ENCODE measurements around the gene FGGY.

Gene FGGY

DNA sequence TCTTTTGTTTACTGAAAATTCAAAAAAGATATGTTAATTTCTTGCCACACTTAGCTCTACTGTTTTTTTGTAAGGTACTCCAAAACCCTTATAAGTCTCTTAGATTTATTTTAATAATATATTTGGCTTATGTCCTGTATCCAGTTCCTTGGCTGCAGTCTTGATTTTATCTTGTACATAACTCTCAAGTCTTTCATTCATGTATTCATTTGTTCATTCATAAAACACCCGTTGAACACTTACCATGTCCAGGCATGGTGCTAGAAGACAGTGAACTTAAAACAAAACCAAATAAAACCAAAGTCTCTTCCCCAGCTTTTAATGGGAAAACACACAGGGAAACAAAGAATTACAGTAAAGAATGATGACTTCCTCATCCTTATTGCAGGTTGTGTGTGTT is 215.8 kb downstream of the FGGY start:
- Histone ChIP-seq H3K9ac (ENCODE audit: insufficient read length, low read depth) (no peak overlapping the region), H3K27me3 (ENCODE audit: insufficient read depth, insufficient read length) (no peaks in the 10 kb centered on the region), H3K4me1 (ENCODE audit: insufficient read depth, insufficient read length) (no peaks in the 10 kb centered on the region), H3K36me3 (ENCODE audit: insufficient read depth, insufficient read length, low read length) (no peaks in the 10 kb centered on the region), H3K4me3 (ENCODE audit: insufficient read length, low read depth) (no peak overlapping the region), H3K9me3 (ENCODE audit: insufficient read depth, low read length) (no peaks in the 10 kb centered on the region)
- no peak for DNase-seq (ENCODE audit: low read depth, low spot score)
- TF ChIP-seq SUZ12 (IDR thresholded peaks at IDR 0.05; ENCODE audit: extremely low read depth, insufficient read depth, insufficient read length) (no peak), ZNF274 (IDR thresholded peaks at IDR 0.05; ENCODE audit: low read depth, low read length) (no peak), YY1 (IDR thresholded peaks at IDR 0.05; ENCODE audit: insufficient read depth, insufficient read length) (no peak)

DNA sequence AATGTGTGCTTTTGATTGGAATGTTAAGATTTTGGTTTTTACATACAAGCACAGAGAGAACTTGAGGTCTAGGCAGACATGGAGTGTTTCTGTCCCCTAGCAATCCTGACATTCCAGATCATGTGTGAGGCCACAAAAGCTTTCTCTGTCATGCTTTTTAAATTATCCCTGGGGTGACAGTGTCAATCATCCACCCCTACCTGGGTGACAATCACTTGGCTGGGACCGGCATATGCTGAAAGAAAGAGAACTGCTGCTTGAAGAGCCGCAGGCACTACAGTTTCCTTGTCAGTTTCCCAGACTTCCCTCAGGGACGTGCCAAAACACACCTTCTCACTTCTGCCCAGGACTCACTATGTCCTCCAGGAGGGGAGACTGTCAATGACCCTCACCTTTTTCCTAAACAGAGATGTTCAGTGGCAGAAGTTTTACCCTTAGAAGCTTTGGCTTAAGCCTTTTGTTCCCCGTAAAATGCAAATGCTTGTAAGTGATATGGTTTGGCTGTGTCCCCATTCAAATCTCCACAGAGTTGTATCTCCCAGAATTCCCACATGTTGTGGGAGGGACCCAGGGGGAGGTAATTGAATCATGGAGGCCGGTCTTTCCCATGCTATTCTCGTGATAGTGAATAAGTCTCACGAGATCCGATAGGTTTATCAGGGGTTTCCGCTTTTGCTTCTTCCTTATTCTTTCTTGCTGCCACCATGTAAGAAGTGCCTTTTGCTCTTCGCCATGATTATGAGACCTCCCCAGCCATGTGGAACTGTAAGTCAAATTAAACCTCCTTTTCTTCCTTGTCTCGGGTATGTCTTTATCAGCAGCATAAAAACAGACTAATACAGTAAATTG is 217.4 kb downstream of the FGGY start:
- Histone ChIP-seq H3K27me3 (ENCODE audit: insufficient read depth, insufficient read length) (no peaks in the 10 kb centered on the region), H3K4me3 (ENCODE audit: insufficient read length, low read depth) (no peak overlapping the region), H3K9me3 (ENCODE audit: insufficient read depth, low read length) (no peaks in the 10 kb centered on the region), H3K4me1 (ENCODE audit: insufficient read depth, insufficient read length) (no peaks in the 10 kb centered on the region), H3K36me3 (ENCODE audit: insufficient read depth, insufficient read length, low read length) (no peaks in the 10 kb centered on the region), H3K9ac (ENCODE audit: insufficient read length, low read depth) (no peak overlapping the region)
- TF ChIP-seq YY1 (IDR thresholded peaks at IDR 0.05; ENCODE audit: insufficient read depth, insufficient read length), result no peak
- no peak for TF ChIP-seq SUZ12 (IDR thresholded peaks at IDR 0.05; ENCODE audit: extremely low read depth, insufficient read depth, insufficient read length)
- no peak for TF ChIP-seq ZNF274 (IDR thresholded peaks at IDR 0.05; ENCODE audit: low read depth, low read length)
- no peak for DNase-seq (ENCODE audit: low read depth, low spot score)

DNA sequence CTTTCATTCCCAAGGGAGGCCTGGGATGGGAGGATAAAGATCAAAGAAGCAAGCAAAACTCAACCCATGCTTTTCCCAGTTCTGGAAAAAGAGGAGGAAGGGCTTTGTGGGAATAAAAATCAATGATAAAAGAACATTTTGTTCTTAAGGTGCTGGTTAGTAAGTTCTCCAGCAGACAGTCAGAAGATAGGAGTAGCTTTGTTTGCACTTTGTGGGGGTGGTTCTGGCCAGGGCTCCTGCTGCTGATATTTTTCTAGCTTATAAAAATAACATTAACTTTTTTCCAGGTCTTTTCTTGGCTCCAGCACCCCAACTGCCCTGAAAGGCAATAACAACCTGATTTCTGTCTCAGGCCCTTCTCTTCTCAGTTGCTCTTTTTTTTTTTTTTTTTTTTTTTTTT is 220.0 kb downstream of the FGGY start:
- no peaks in the 10 kb centered on the region for H3K9me3 ChIP-seq (ENCODE audit: insufficient read depth, low read length)
- no peaks in the 10 kb centered on the region for H3K4me1 ChIP-seq (ENCODE audit: insufficient read depth, insufficient read length)
- no peak overlapping the region for H3K9ac ChIP-seq (ENCODE audit: insufficient read length, low read depth)
- H3K4me3 ChIP-seq (ENCODE audit: insufficient read length, low read depth), result no peak overlapping the region
- DNase-seq (ENCODE audit: low read depth, low spot score), result no peak
- no peaks in the 10 kb centered on the region for H3K36me3 ChIP-seq (ENCODE audit: insufficient read depth, insufficient read length, low read length)
- TF ChIP-seq SUZ12 (IDR thresholded peaks at IDR 0.05; ENCODE audit: extremely low read depth, insufficient read depth, insufficient read length), result no peak
- no peak for TF ChIP-seq ZNF274 (IDR thresholded peaks at IDR 0.05; ENCODE audit: low read depth, low read length)
- no peak for TF ChIP-seq YY1 (IDR thresholded peaks at IDR 0.05; ENCODE audit: insufficient read depth, insufficient read length)
- no peaks in the 10 kb centered on the region for H3K27me3 ChIP-seq (ENCODE audit: insufficient read depth, insufficient read length)

DNA sequence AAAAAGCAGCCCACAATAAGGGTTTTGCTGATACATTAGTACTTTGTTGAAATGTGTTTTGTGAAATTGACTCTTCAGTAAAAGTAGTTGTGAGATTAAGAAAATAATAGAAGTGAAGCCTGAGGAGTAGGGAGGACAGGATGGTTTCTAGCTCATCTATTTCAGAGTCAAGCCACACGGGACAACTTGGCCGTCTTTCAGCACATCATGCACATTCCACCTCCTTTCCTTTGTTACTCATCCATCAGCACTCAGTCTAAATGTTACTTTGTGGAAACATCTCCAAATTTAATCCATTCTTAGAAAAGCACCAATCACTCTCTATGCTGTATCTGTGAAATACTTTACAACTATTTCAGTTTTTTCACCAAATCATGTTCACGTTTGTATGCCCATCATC is 223.3 kb downstream of the FGGY start:
- no peaks in the 10 kb centered on the region for H3K27me3 ChIP-seq (ENCODE audit: insufficient read depth, insufficient read length)
- DNase-seq (ENCODE audit: low read depth, low spot score), result no peak
- H3K4me1 ChIP-seq (ENCODE audit: insufficient read depth, insufficient read length), result no peaks in the 10 kb centered on the region
- TF ChIP-seq YY1 (IDR thresholded peaks at IDR 0.05; ENCODE audit: insufficient read depth, insufficient read length) (no peak), SUZ12 (IDR thresholded peaks at IDR 0.05; ENCODE audit: extremely low read depth, insufficient read depth, insufficient read length) (no peak), ZNF274 (IDR thresholded peaks at IDR 0.05; ENCODE audit: low read depth, low read length) (no peak)
- no peaks in the 10 kb centered on the region for H3K36me3 ChIP-seq (ENCODE audit: insufficient read depth, insufficient read length, low read length)
- H3K4me3 ChIP-seq (ENCODE audit: insufficient read length, low read depth), result no peak overlapping the region
- H3K9ac ChIP-seq (ENCODE audit: insufficient read length, low read depth), result no peak overlapping the region
- no peaks in the 10 kb centered on the region for H3K9me3 ChIP-seq (ENCODE audit: insufficient read depth, low read length)

DNA sequence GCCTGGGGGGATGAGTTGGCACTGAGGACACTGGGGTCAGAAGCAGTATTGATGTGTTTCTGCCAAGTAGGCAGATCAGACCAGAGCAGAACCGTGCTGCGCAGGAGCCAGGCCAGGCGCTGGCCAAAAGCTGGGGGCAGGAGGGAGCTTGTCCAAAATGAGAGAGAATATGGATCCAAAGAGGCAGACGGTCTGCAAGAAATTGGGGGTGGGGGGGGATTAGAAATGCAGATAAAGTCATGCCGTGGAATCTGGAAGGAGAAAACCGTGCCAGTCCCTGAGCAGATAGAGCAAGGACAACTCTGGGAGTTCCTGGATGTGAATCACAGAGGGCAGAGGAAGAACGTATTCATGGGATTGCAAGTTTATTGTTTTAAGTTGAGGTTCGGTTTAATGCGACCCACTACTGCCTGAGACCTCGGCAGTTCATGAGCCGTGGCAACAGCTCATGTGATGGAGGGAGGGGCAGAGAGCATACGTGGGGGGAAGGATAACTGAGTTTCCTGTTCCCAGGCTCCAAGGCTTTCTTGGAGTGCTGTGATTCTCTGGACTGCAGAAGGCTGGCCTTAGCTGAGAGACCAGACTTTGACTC is 224.0 kb downstream of the FGGY start:
- H3K27me3 ChIP-seq (ENCODE audit: insufficient read depth, insufficient read length), result no peaks in the 10 kb centered on the region
- H3K4me1 ChIP-seq (ENCODE audit: insufficient read depth, insufficient read length), result no peaks in the 10 kb centered on the region
- no peak overlapping the region for H3K9ac ChIP-seq (ENCODE audit: insufficient read length, low read depth)
- no peaks in the 10 kb centered on the region for H3K9me3 ChIP-seq (ENCODE audit: insufficient read depth, low read length)
- no peak for TF ChIP-seq ZNF274 (IDR thresholded peaks at IDR 0.05; ENCODE audit: low read depth, low read length)
- TF ChIP-seq YY1 (IDR thresholded peaks at IDR 0.05; ENCODE audit: insufficient read depth, insufficient read length), result no peak
- TF ChIP-seq SUZ12 (IDR thresholded peaks at IDR 0.05; ENCODE audit: extremely low read depth, insufficient read depth, insufficient read length), result no peak
- H3K4me3 ChIP-seq (ENCODE audit: insufficient read length, low read depth), result no peak overlapping the region
- H3K36me3 ChIP-seq (ENCODE audit: insufficient read depth, insufficient read length, low read length), result no peaks in the 10 kb centered on the region
- DNase-seq (ENCODE audit: low read depth, low spot score), result no peak

DNA sequence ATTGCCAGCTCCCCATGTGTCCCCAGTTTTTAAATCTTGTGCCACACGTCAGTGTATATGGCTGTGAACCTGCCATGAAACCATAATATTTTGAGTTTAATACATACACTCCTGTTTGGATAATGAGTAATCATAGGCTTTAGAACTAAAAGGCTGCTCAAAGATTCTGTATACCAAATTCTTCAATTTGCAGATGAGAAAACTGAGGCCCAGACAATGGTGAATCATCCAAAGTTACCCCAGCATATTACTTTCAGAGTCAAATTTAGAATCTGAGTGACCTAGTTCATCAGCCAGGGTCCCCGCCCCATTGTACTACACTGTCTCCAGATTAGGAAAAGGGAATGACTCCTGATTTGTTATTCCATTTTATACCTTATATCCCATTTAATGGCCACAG is 224.6 kb downstream of the FGGY start:
- DNase-seq (ENCODE audit: low read depth, low spot score), result no peak
- H3K36me3 ChIP-seq (ENCODE audit: insufficient read depth, insufficient read length, low read length), result no peaks in the 10 kb centered on the region
- TF ChIP-seq ZNF274 (IDR thresholded peaks at IDR 0.05; ENCODE audit: low read depth, low read length) (no peak), YY1 (IDR thresholded peaks at IDR 0.05; ENCODE audit: insufficient read depth, insufficient read length) (no peak), SUZ12 (IDR thresholded peaks at IDR 0.05; ENCODE audit: extremely low read depth, insufficient read depth, insufficient read length) (no peak)
- no peaks in the 10 kb centered on the region for H3K4me1 ChIP-seq (ENCODE audit: insufficient read depth, insufficient read length)
- H3K9me3 ChIP-seq (ENCODE audit: insufficient read depth, low read length), result no peaks in the 10 kb centered on the region
- H3K9ac ChIP-seq (ENCODE audit: insufficient read length, low read depth), result no peak overlapping the region
- H3K27me3 ChIP-seq (ENCODE audit: insufficient read depth, insufficient read length), result no peaks in the 10 kb centered on the region
- H3K4me3 ChIP-seq (ENCODE audit: insufficient read length, low read depth), result no peak overlapping the region

DNA sequence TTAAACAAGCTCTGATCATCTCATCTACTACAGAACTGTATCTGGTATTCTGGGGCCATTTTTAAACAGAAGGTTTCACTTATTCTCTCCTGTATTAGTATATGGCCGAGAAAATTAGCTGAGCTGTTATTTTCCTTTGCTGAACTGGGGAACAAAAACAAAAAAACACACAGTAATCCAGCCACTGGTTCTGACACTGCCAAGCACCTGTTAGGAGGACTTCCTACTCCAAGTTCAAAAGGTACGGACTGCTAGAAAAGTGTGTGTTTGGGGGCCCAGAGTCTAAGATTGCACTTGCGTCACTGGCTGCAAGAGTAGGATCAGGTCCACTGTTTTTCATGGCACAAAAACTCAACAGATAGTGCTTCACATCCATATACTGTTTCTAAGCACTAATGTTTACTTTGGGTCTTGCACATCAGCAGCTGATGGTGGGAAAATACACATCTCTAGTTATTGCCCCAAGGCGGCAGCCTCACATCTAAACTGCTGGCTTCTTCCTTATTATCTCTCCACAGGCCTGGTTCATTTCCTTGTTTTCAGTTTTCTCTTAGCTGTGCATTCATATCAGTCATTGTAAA is 226.1 kb downstream of the FGGY start:
- Histone ChIP-seq H3K4me3 (ENCODE audit: insufficient read length, low read depth) (no peak overlapping the region), H3K36me3 (ENCODE audit: insufficient read depth, insufficient read length, low read length) (no peaks in the 10 kb centered on the region), H3K9me3 (ENCODE audit: insufficient read depth, low read length) (no peaks in the 10 kb centered on the region), H3K9ac (ENCODE audit: insufficient read length, low read depth) (no peak overlapping the region), H3K4me1 (ENCODE audit: insufficient read depth, insufficient read length) (no peaks in the 10 kb centered on the region), H3K27me3 (ENCODE audit: insufficient read depth, insufficient read length) (no peaks in the 10 kb centered on the region)
- DNase-seq (ENCODE audit: low read depth, low spot score), result no peak
- TF ChIP-seq ZNF274 (IDR thresholded peaks at IDR 0.05; ENCODE audit: low read depth, low read length), result no peak
- TF ChIP-seq SUZ12 (IDR thresholded peaks at IDR 0.05; ENCODE audit: extremely low read depth, insufficient read depth, insufficient read length), result no peak
- TF ChIP-seq YY1 (IDR thresholded peaks at IDR 0.05; ENCODE audit: insufficient read depth, insufficient read length), result no peak

All from NT2/D1 (cell line).